ENCODE results near the gene DEPDC1B. TPM values are rescaled to one million over a fixed set of nuclear protein-coding genes. Genes with fewer than 3 reads are reported as not detected.

DEPDC1B gene
- total and polyA plus RNA-seq, 4 donors, result 0.55 to 3.1 (median 0.70) TPM

- ATAC-seq (ENCODE audit: insufficient read depth, low FRiP score) (no peak), DNase-seq (no peak)
- Histone ChIP-seq H3K9me3 (ENCODE audit: control insufficient read depth in 4 of 4, insufficient read depth in 3 of 4, low read length in 3 of 4) (peaks cover 0 to 5% (median 0%) of the 10 kb centered on the region in 4 donors), H3K27me3 (ENCODE audit: control insufficient read depth in 3 of 3, insufficient read depth in 3 of 3, low read length in 2 of 3) (no peaks in the 10 kb centered on the region), H3K9ac (ENCODE audit: insufficient read depth in 1 of 2, low read length in 2 of 2) (no peak overlapping the region), H3K4me3 (no peak overlapping the region), H3K27ac (ENCODE audit: low read depth in 1 of 2, low read length in 1 of 2) (no peak overlapping the region), H3K4me1 (ENCODE audit: control insufficient read depth in 5 of 5, insufficient read depth in 5 of 5, low read length in 5 of 5) (no peaks in the 10 kb centered on the region), H3K36me3 (ENCODE audit: control insufficient read depth in 4 of 4, insufficient read depth in 4 of 4, low read length in 4 of 4) (no peaks in the 10 kb centered on the region)
- WGBS, 2 donors, result 85 to 94% methylated on average over 3 of the region's 3 CpGs
- TF ChIP-seq, protein P1, sequence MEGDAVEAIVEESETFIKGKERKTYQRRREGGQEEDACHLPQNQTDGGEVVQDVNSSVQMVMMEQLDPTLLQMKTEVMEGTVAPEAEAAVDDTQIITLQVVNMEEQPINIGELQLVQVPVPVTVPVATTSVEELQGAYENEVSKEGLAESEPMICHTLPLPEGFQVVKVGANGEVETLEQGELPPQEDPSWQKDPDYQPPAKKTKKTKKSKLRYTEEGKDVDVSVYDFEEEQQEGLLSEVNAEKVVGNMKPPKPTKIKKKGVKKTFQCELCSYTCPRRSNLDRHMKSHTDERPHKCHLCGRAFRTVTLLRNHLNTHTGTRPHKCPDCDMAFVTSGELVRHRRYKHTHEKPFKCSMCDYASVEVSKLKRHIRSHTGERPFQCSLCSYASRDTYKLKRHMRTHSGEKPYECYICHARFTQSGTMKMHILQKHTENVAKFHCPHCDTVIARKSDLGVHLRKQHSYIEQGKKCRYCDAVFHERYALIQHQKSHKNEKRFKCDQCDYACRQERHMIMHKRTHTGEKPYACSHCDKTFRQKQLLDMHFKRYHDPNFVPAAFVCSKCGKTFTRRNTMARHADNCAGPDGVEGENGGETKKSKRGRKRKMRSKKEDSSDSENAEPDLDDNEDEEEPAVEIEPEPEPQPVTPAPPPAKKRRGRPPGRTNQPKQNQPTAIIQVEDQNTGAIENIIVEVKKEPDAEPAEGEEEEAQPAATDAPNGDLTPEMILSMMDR (IDR thresholded peaks at IDR 0.05; ENCODE audit: control extremely low read depth, extremely low read depth), result no peak
Measured at GRCh38 chr5:60551829-60552228, 148.1 kb downstream of the DEPDC1B start.

DNA sequence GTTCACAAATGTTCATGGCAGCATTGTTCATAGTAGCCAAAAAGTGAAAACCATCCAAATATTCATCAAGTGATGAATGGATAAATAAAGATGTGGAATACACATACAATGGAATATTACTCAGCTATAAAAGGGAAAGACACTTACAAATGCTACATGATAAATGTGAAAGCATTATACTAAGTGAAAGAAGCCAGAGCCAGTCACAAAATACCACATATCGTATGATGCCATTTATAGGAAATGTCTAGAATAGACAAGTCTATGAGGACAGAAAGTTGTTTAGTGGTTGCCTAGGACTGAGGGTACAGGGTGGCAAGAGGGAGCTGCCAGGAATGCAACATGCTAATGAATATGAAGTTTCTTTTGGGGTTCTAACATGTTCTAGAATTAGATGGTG is 148.7 kb downstream of the DEPDC1B start:
- no peak overlapping the region for H3K9ac ChIP-seq (ENCODE audit: insufficient read depth in 1 of 2, low read length in 2 of 2)
- H3K27me3 ChIP-seq (ENCODE audit: control insufficient read depth in 3 of 3, insufficient read depth in 3 of 3, low read length in 2 of 3), result no peaks in the 10 kb centered on the region
- H3K36me3 ChIP-seq (ENCODE audit: control insufficient read depth in 4 of 4, insufficient read depth in 4 of 4, low read length in 4 of 4), result no peaks in the 10 kb centered on the region
- H3K9me3 ChIP-seq (ENCODE audit: control insufficient read depth in 4 of 4, insufficient read depth in 3 of 4, low read length in 3 of 4), result peaks cover 0 to 4% (median 0%) of the 10 kb centered on the region in 4 donors
- ATAC-seq (ENCODE audit: insufficient read depth, low FRiP score) (no peak), DNase-seq (no peak)
- H3K4me1 ChIP-seq (ENCODE audit: control insufficient read depth in 5 of 5, insufficient read depth in 5 of 5, low read length in 5 of 5), result no peaks in the 10 kb centered on the region
- TF ChIP-seq, protein P1 (IDR thresholded peaks at IDR 0.05; ENCODE audit: control extremely low read depth, extremely low read depth), result no peak
- H3K4me3 ChIP-seq, result no peak overlapping the region
- WGBS, 2 donors, result 92 to 97% methylated on average over 1 of the region's 1 CpG
- no peak overlapping the region for H3K27ac ChIP-seq (ENCODE audit: low read depth in 1 of 2, low read length in 1 of 2)

DNA sequence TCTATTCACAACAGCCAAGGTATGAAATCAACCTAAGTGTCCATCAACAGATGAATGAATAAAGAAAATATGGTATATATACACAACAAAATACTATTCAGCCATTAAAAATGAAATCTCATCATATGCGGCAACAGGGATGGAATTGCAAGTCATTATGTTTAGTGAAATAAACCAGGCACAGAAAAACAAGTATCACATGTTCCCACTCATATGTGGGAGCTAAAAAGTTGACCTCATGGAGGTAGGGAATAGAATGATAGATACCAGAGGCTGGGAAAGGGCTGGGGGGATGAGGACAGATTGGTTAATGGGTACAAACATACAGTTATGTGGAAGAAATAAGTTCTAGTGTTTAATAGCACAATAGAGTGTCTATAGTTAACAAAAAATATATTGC is 149.7 kb downstream of the DEPDC1B start:
- H3K36me3 ChIP-seq (ENCODE audit: control insufficient read depth in 4 of 4, insufficient read depth in 4 of 4, low read length in 4 of 4), result no peaks in the 10 kb centered on the region
- no peak overlapping the region for H3K27ac ChIP-seq (ENCODE audit: low read depth in 1 of 2, low read length in 1 of 2)
- no peak overlapping the region for H3K9ac ChIP-seq (ENCODE audit: insufficient read depth in 1 of 2, low read length in 2 of 2)
- H3K27me3 ChIP-seq (ENCODE audit: control insufficient read depth in 3 of 3, insufficient read depth in 3 of 3, low read length in 2 of 3), result no peaks in the 10 kb centered on the region
- H3K4me1 ChIP-seq (ENCODE audit: control insufficient read depth in 5 of 5, insufficient read depth in 5 of 5, low read length in 5 of 5), result peaks cover 0 to 8% (median 0%) of the 10 kb centered on the region in 5 donors
- ATAC-seq (ENCODE audit: insufficient read depth, low FRiP score) (no peak), DNase-seq (no peak)
- no peak overlapping the region for H3K4me3 ChIP-seq
- TF ChIP-seq, protein P1 (IDR thresholded peaks at IDR 0.05; ENCODE audit: control extremely low read depth, extremely low read depth), result no peak
- peaks cover 0 to 2% (median 0%) of the 10 kb centered on the region in 4 donors for H3K9me3 ChIP-seq (ENCODE audit: control insufficient read depth in 4 of 4, insufficient read depth in 3 of 4, low read length in 3 of 4)
- 97 to 98% methylated on average over 1 of the region's 1 CpG for WGBS, 2 donors

DNA sequence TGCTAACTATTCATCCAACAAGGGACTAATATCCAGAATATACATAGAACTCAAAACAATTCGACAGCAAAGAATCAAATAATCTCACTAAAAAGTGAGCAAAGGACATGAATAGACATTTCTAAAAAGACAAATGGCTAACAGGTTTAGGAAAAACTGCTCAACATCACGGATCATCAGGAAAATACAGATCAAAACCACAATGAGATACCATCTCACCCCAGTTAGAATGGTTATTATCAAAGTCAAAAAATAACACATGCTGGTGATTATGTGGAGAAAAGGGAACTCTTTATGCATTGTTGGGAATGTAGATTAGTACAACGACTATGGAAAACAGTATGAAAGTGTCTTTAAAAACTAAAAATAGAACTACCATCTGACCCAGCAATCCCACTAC is 150.1 kb downstream of the DEPDC1B start:
- ATAC-seq (ENCODE audit: insufficient read depth, low FRiP score), result no peak
- WGBS, 2 donors, result 56 to 70% methylated on average over 3 of the region's 3 CpGs

More for the DNA sequence above, 150.1 kb downstream of the DEPDC1B start:
- H3K27me3 ChIP-seq (ENCODE audit: control insufficient read depth in 3 of 3, insufficient read depth in 3 of 3, low read length in 2 of 3), result no peaks in the 10 kb centered on the region
- H3K27ac ChIP-seq (ENCODE audit: low read depth in 1 of 2, low read length in 1 of 2), result no peak overlapping the region
- H3K9ac ChIP-seq (ENCODE audit: insufficient read depth in 1 of 2, low read length in 2 of 2), result no peak overlapping the region
- TF ChIP-seq, protein P1 (IDR thresholded peaks at IDR 0.05; ENCODE audit: control extremely low read depth, extremely low read depth), result no peak
- H3K4me3 ChIP-seq, result no peak overlapping the region
- H3K36me3 ChIP-seq (ENCODE audit: control insufficient read depth in 4 of 4, insufficient read depth in 4 of 4, low read length in 4 of 4), result no peaks in the 10 kb centered on the region
- DNase-seq, result no peak
- peaks cover 0 to 2% (median 0%) of the 10 kb centered on the region in 4 donors for H3K9me3 ChIP-seq (ENCODE audit: control insufficient read depth in 4 of 4, insufficient read depth in 3 of 4, low read length in 3 of 4)
- H3K4me1 ChIP-seq (ENCODE audit: control insufficient read depth in 5 of 5, insufficient read depth in 5 of 5, low read length in 5 of 5), result peaks cover 0 to 12% (median 0%) of the 10 kb centered on the region in 5 donors

Measured in lung (tissue), 12 donors.